Measurements from ENCODE around the gene JUNB.

JUNB gene

GRCh38 chr19:12782424-12783290 is 8.6 kb upstream of the JUNB start (continued):
- TF ChIP-seq ZNF26 (tag by site-specific recombination; IDR thresholded peaks at IDR 0.05), result no peak
- TF ChIP-seq ZNF148 (tag by site-specific recombination; IDR thresholded peaks at IDR 0.05; ENCODE audit: borderline replicate concordance), result no peak
- peak; percentile 37; the same call in 1 of the 2 replicates for TF ChIP-seq CTCF (tag by site-specific recombination; IDR thresholded peaks at IDR 0.05)
- TF ChIP-seq ZNF670 (tag by site-specific recombination; IDR thresholded peaks at IDR 0.05; ENCODE audit: low read depth), result no peak
- TF ChIP-seq ZNF518A (tag by site-specific recombination; conservative IDR thresholded peaks at IDR 0.05; ENCODE audit: low read depth), result peak; percentile 34; the same call in 1 of the 2 replicates
- TF ChIP-seq ZFP37 (tag by site-specific recombination; IDR thresholded peaks at IDR 0.05), result no peak
- no peak for TF ChIP-seq ELK4 (IDR thresholded peaks at IDR 0.05; ENCODE audit: borderline replicate concordance, low read depth, low read length)
- TF ChIP-seq ZFP69B (tag by site-specific recombination; IDR thresholded peaks at IDR 0.05), result no peak
- TF ChIP-seq IKZF3 (tag by site-specific recombination; IDR thresholded peaks at IDR 0.05), result peak; percentile 86
- TF ChIP-seq ZNF558 (tag by site-specific recombination; IDR thresholded peaks at IDR 0.05), result no peak
- no peak for TF ChIP-seq ZNF362 (tag by site-specific recombination; IDR thresholded peaks at IDR 0.05)
- TF ChIP-seq TRIM28 (IDR thresholded peaks at IDR 0.05; ENCODE audit: borderline replicate concordance, low read length), result no peak
- no peak for TF ChIP-seq ZNF747 (tag by site-specific recombination; IDR thresholded peaks at IDR 0.05)
- no peak for TF ChIP-seq ZNF18 (tag by site-specific recombination; IDR thresholded peaks at IDR 0.05)
- no peak for TF ChIP-seq PRDM2 (tag by site-specific recombination; IDR thresholded peaks at IDR 0.05; ENCODE audit: borderline replicate concordance)

Data from HEK293 (cell line).